SK-N-MC (cell line): ENCODE results near the gene ABHD17A.

Source experiments
- EZH2 ChIP-seq: fragments of 200-600 bp; sonication (generic); IDR thresholded peaks from one replicate; pipeline ENCODE4 v1.6.1; 2017; ENCODE audit warnings: antibody characterized with exemption
- FOXP2 ChIP-seq: optimal IDR thresholded peaks from 2 replicates; pipeline ENCODE3; 2011; ENCODE audit warnings: mild to moderate bottlenecking, moderate library complexity; ENCODE audit not compliant: insufficient read depth; ENCODE audit errors: extremely low read length, control extremely low read depth
- POLR2AphosphoS5 ChIP-seq: IDR thresholded peaks from 2 replicates; pipeline ENCODE4 v1.6.1; 2012; ENCODE audit warnings: mild to moderate bottlenecking, low read depth, low read length, borderline replicate concordance

DNA sequence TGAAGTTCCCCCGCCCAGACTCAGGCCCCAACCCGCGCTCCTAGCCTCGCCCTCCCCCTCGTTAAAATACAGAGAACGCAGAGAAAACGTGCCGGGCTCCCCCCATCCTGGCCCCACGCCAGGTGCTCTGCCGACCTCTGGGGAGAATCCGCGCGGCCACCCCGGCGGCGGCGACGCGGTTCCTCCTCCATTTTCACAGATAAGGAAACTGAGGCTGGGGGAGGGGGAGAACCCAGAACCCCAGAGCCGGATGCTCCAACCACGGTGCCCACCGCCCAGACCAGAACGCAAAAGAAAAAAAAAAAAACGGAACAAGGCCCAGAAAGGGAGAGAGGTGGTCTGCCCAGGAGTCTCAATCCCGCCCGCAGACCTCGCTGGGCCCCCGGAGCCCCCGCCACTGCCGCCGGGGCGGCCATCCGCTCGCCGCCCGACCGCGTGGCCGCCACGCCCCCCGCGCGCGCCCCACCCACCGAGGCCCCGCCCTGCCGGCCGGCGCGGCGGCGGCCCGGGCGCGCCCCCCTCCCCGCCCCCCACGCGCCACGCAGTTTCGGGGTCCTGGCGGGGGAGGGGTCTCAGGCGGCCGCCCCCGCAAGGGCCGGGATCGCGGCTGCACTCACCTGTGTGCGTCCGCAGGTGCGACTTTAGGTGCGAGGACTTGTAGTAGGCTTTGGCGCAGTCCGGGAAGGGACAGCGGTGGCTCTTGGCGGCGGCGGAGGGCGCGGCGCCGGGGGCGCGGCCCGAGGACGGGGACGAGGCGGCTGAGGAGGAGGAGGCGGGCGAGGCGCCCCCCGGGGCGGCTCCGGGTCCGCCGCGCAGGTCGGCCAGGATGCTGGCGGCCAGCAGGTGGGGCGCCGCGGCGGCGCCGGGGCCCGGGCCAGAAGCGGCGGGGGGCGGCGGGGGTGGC lies 22.6 kb downstream of the ABHD17A start:
- TF ChIP-seq EZH2 (no peak), POLR2AphosphoS5 (no peak; the same call in 1 of the 2 replicates), FOXP2 (no peak)
